H9 (cell line): Measurements from ENCODE around the gene LRRC45. TPM values are rescaled to one million over a fixed set of nuclear protein-coding genes. Genes with fewer than 3 reads are reported as not detected.

ENCODE experiments used
- DNase-seq: peaks from one replicate; pipeline ENCODE4 v3.0.0-alpha.2; 2017
- H2AFZ ChIP-seq: one replicate; pipeline ENCODE4 v1.6.1; 2013; ENCODE audit warnings: mild to moderate bottlenecking, low read length, control low read depth, moderate library complexity
- H2AK5ac ChIP-seq: 2 replicates; pipeline ENCODE4 v1.6.1; 2013; ENCODE audit warnings: low read length, control low read depth, mixed read lengths; ENCODE audit not compliant: insufficient read length
- H2BK120ac ChIP-seq: one replicate; pipeline ENCODE4 v1.6.1; 2013; ENCODE audit warnings: low read depth, mild to moderate bottlenecking, low read length, control low read depth, inconsistent platforms; ENCODE audit not compliant: poor library complexity, severe bottlenecking
- H2BK12ac ChIP-seq: 2 replicates; pipeline ENCODE4 v1.6.1; 2013; ENCODE audit warnings: low read length, control low read depth, mixed read lengths, low read depth; ENCODE audit not compliant: insufficient read length
- H2BK15ac ChIP-seq: 2 replicates; pipeline ENCODE4 v1.6.1; 2013; ENCODE audit warnings: low read depth, low read length, control low read depth
- H2BK20ac ChIP-seq: one replicate; pipeline ENCODE4 v1.6.1; 2013; ENCODE audit warnings: low read depth, mild to moderate bottlenecking, low read length, control low read depth, inconsistent platforms; ENCODE audit not compliant: poor library complexity, severe bottlenecking
- H2BK5ac ChIP-seq: 2 replicates; pipeline ENCODE4 v1.6.1; 2013; ENCODE audit warnings: low read length, control low read depth, mixed read lengths; ENCODE audit not compliant: insufficient read length
- H3K14ac ChIP-seq: 2 replicates; pipeline ENCODE4 v1.6.1; 2013; ENCODE audit warnings: low read length, control low read depth; ENCODE audit not compliant: insufficient read depth
- H3K18ac ChIP-seq: 2 replicates; pipeline ENCODE4 v1.6.1; 2013; ENCODE audit warnings: low read depth, mild to moderate bottlenecking, mixed read lengths, low read length, control low read depth; ENCODE audit not compliant: insufficient read length
- H3K23ac ChIP-seq: 2 replicates; pipeline ENCODE4 v1.6.1; 2013; ENCODE audit warnings: low read length, control low read depth, mixed read lengths, low read depth; ENCODE audit not compliant: insufficient read length
- H3K23me2 ChIP-seq: 2 replicates; pipeline ENCODE4 v1.6.1; 2013; ENCODE audit warnings: low read depth, mild to moderate bottlenecking, mixed read lengths, low read length, control low read depth; ENCODE audit not compliant: insufficient read length, poor library complexity, severe bottlenecking
- H3K27ac ChIP-seq: 2 replicates; pipeline ENCODE4 v1.5.1; 2013; ENCODE audit warnings: low read length, control low read depth, mixed read lengths, low read depth; ENCODE audit not compliant: insufficient read length
- H3K27me3 ChIP-seq: 2 replicates; pipeline ENCODE4 v1.6.1; 2013; ENCODE audit warnings: low read length, control low read depth, inconsistent platforms; ENCODE audit not compliant: insufficient read depth
- H3K4ac ChIP-seq: 2 replicates; pipeline ENCODE4 v1.6.1; 2013; ENCODE audit warnings: low read depth, mild to moderate bottlenecking, control low read depth, inconsistent platforms, low read length, moderate library complexity
- H3K4me1 ChIP-seq: 2 replicates; pipeline ENCODE4 v1.6.1; 2013; ENCODE audit warnings: low read length, control low read depth, inconsistent platforms; ENCODE audit not compliant: insufficient read depth
- H3K4me2 ChIP-seq: 2 replicates; pipeline ENCODE4 v1.6.1; 2013; ENCODE audit warnings: low read length, control low read depth, mixed read lengths; ENCODE audit not compliant: insufficient read length, insufficient read depth
- H3K56ac ChIP-seq: 2 replicates; pipeline ENCODE4 v1.6.1; 2013; ENCODE audit warnings: low read depth, mild to moderate bottlenecking, mixed read lengths, low read length, control low read depth; ENCODE audit not compliant: insufficient read length
- H3K79me1 ChIP-seq: 2 replicates; pipeline ENCODE4 v1.6.1; 2013; ENCODE audit warnings: low read depth, mild to moderate bottlenecking, moderate library complexity, low read length, control low read depth, inconsistent platforms; ENCODE audit not compliant: insufficient read depth, poor library complexity, severe bottlenecking
- H3K79me2 ChIP-seq: 2 replicates; pipeline ENCODE4 v1.6.1; 2013; ENCODE audit warnings: low read length, control low read depth, inconsistent platforms; ENCODE audit not compliant: insufficient read depth
- H3K9ac ChIP-seq: 2 replicates; pipeline ENCODE4 v1.6.1; 2013; ENCODE audit warnings: low read length, control low read depth, mixed read lengths; ENCODE audit not compliant: insufficient read length; ENCODE audit errors: extremely low read depth
- H3K9me3 ChIP-seq: one replicate; pipeline ENCODE4 v1.6.1; 2013; ENCODE audit warnings: low read depth, low read length, inconsistent platforms; ENCODE audit not compliant: control insufficient read depth
- H3T11ph ChIP-seq: one replicate; pipeline ENCODE4 v1.6.1; 2013; ENCODE audit warnings: mild to moderate bottlenecking, low read length, control low read depth, inconsistent platforms
- H4K20me1 ChIP-seq: one replicate; pipeline ENCODE4 v1.6.1; 2013; ENCODE audit not compliant: control insufficient read depth, insufficient read length, insufficient read depth
- H4K5ac ChIP-seq: 2 replicates; pipeline ENCODE4 v1.6.1; 2013; ENCODE audit warnings: low read depth, mild to moderate bottlenecking, mixed read lengths, low read length, control low read depth; ENCODE audit not compliant: insufficient read length
- H4K8ac ChIP-seq: replicated peaks from 2 replicates; pipeline ENCODE4 v1.6.1; 2013; ENCODE audit warnings: low read length, control low read depth, mixed read lengths, low read depth; ENCODE audit not compliant: insufficient read length
- H4K91ac ChIP-seq: 2 replicates; pipeline ENCODE4 v1.6.1; 2013; ENCODE audit warnings: low read depth, mild to moderate bottlenecking, moderate library complexity, mixed read lengths, low read length, control low read depth; ENCODE audit not compliant: insufficient read length
- H3K27ac Mint-ChIP-seq, 3 experiments: 2 replicates in 2 of 3; 3 replicates in 1 of 3; pipeline ENCODE4 v1.8.0; 2020 to 2021; ENCODE audit warnings: mixed read lengths in 3 of 3, mild to moderate bottlenecking in 1 of 3, moderate library complexity in 1 of 3
- H3K27me3 Mint-ChIP-seq: 2 replicates; pipeline ENCODE4 v1.8.0; 2021; ENCODE audit warnings: low read depth, mild to moderate bottlenecking, moderate library complexity, mixed read lengths
- H3K36me3 Mint-ChIP-seq, 3 experiments: 2 replicates in 2 of 3; 3 replicates in 1 of 3; pipeline ENCODE4 v1.8.0; 2020 to 2021; ENCODE audit warnings: low read depth in 3 of 3, mixed read lengths in 3 of 3; ENCODE audit not compliant: insufficient read depth in 1 of 3
- H3K4me1 Mint-ChIP-seq, 2 experiments: 2 replicates each; pipeline ENCODE4 v1.8.0; 2020; ENCODE audit warnings: mixed read lengths in 2 of 2
- H3K4me3 Mint-ChIP-seq, 2 experiments: 2 replicates in 1 of 2; 3 replicates in 1 of 2; pipeline ENCODE4 v1.8.0; 2020 to 2021; ENCODE audit warnings: mild to moderate bottlenecking in 2 of 2, mixed read lengths in 2 of 2, moderate library complexity in 1 of 2
- H3K9me3 Mint-ChIP-seq, 2 experiments: 2 replicates in 1 of 2; 3 replicates in 1 of 2; pipeline ENCODE4 v1.8.0; 2020; ENCODE audit warnings: mild to moderate bottlenecking in 2 of 2, mixed read lengths in 2 of 2, moderate library complexity in 1 of 2
- WGBS: extraction: QIAGEN DNeasy Blood & Tissue Kit; methylation state at CpG from one replicate; pipeline ENCODE4 v1.1.7; 2013; ENCODE audit warnings: missing lambda C conversion rate, low lambda C conversion rate, mixed read lengths; ENCODE audit not compliant: insufficient read length; ENCODE audit errors: extremely low coverage; 5-methylcytosine and 5-hydroxymethylcytosine counted together
- total RNA-seq: library from RNA; stranded (reverse); gene quantifications from 2 replicates; pipeline ENCODE4 v1.2.1, GENCODE V29; 2021
- TF ChIP-seq, protein P1 (sequence below): fragments of 200-600 bp; sonication (generic); conservative IDR thresholded peaks from 3 replicates; pipeline ENCODE4 v1.8.0; 2021; ENCODE audit warnings: antibody characterized with exemption, mild to moderate bottlenecking

LRRC45 gene
- total RNA-seq, 1 experiment from 2014 or later, result 28.7 TPM

DNA sequence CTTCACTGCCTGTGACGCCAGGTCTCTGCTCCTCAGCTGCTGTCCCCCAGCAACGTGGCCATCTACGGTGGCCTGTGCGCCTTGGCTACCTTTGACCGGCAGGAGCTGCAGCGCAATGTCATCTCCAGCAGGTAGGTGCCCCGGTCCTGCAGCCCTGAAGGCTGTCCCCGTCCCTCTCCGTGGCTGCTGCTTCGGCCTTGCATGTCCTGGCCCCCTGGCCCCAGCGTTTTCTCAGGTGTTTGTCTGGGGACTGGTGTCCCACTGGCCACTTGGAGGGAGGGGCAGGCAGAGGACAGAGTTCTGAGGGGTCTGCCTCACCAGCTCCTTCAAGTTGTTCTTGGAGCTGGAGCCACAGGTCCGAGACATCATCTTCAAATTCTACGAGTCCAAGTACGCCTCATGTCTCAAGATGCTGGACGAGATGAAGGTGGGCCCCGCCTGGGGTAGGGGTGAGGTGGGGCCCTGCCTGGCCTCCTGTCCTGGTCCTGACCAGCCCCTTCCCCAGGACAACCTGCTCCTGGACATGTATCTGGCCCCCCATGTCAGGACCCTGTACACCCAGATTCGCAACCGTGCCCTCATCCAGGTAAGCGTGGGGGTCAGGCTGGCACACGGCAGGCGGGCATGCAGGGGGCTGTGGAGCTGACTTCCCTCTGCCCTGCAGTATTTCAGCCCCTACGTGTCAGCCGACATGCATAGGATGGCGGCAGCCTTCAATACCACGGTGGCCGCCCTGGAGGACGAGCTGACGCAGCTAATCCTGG is 33.0 kb downstream of the LRRC45 start:
- Histone ChIP-seq H4K5ac (no peak overlapping the region), H4K20me1 (peaks cover 3% of the 10 kb centered on the region), H2AK5ac (no peak overlapping the region), H2BK5ac (no peak overlapping the region), H3T11ph (no peak overlapping the region), H3K79me1 (peaks cover 2% of the 10 kb centered on the region), H4K8ac (no peak overlapping the region), H3K79me2 (no peaks in the 10 kb centered on the region), H2BK120ac (no peak overlapping the region), H3K56ac (no peak overlapping the region), H3K23me2 (no peaks in the 10 kb centered on the region), H3K4ac (no peak overlapping the region), H3K14ac (no peak overlapping the region; the same call in 1 of the 2 replicates), H3K4me1 (no peaks in the 10 kb centered on the region), H3K9ac (no peak overlapping the region), H3K4me2 (no peak overlapping the region), H3K27ac (no peak overlapping the region), H3K23ac (no peak overlapping the region), H4K91ac (no peak overlapping the region), H3K27me3 (no peaks in the 10 kb centered on the region), H2BK12ac (no peak overlapping the region), H2BK15ac (no peak overlapping the region), H2BK20ac (no peak overlapping the region), H3K18ac (no peak overlapping the region), H3K9me3 (no peaks in the 10 kb centered on the region), H2AFZ (no peak overlapping the region)
- Mint-ChIP-seq H3K27ac (no peak overlapping the region), H3K4me1 (peaks cover 0 to 9% of the 10 kb centered on the region in 2 experiments; a peak in 2 of 4 replicates), H3K27me3 (no peaks in the 10 kb centered on the region), H3K36me3 (peaks cover 6 to 46% (median 43%) of the 10 kb centered on the region in 3 experiments), H3K9me3 (no peaks in the 10 kb centered on the region), H3K4me3 (no peak overlapping the region; a peak in 1 of 5 replicates)
- no CpG with 5 or more reads among the region's 28 CpGs for WGBS
- TF ChIP-seq, protein P1, sequence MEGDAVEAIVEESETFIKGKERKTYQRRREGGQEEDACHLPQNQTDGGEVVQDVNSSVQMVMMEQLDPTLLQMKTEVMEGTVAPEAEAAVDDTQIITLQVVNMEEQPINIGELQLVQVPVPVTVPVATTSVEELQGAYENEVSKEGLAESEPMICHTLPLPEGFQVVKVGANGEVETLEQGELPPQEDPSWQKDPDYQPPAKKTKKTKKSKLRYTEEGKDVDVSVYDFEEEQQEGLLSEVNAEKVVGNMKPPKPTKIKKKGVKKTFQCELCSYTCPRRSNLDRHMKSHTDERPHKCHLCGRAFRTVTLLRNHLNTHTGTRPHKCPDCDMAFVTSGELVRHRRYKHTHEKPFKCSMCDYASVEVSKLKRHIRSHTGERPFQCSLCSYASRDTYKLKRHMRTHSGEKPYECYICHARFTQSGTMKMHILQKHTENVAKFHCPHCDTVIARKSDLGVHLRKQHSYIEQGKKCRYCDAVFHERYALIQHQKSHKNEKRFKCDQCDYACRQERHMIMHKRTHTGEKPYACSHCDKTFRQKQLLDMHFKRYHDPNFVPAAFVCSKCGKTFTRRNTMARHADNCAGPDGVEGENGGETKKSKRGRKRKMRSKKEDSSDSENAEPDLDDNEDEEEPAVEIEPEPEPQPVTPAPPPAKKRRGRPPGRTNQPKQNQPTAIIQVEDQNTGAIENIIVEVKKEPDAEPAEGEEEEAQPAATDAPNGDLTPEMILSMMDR, result no peak
- DNase-seq, result no peak
